HepG2 (cell line): ENCODE measurements around the gene LENEP. TPM values are rescaled to one million over a fixed set of nuclear protein-coding genes. Genes with fewer than 3 reads are reported as not detected.

Source experiments
- BHLHE40 ChIP-seq: IDR thresholded peaks from 2 replicates; pipeline ENCODE4 v1.6.1; 2011; ENCODE audit warnings: low read length, improper control_type of control experiment
- BRD4 ChIP-seq: sonication (generic); formaldehyde crosslinking; IDR thresholded peaks from 2 replicates; pipeline ENCODE4 v1.4.0; 2020; ENCODE audit warnings: missing genetic modification reagents
- DBP ChIP-seq: sonication (generic); formaldehyde crosslinking; IDR thresholded peaks from 2 replicates; pipeline ENCODE4 v1.4.0; 2020; ENCODE audit warnings: missing genetic modification reagents; ENCODE audit errors: not compliant biosample characterization
- DR1 ChIP-seq: sonication (generic); formaldehyde crosslinking; IDR thresholded peaks from 2 replicates; pipeline ENCODE4 v1.8.0; 2021; ENCODE audit warnings: mild to moderate bottlenecking, missing genetic modification reagents, inconsistent platforms
- E2F5 ChIP-seq: sonication (generic); formaldehyde crosslinking; conservative IDR thresholded peaks from 2 replicates; pipeline ENCODE4 v1.4.0; 2020; ENCODE audit warnings: missing genetic modification reagents
- IRX3 ChIP-seq: sonication (generic); formaldehyde crosslinking; IDR thresholded peaks from 2 replicates; pipeline ENCODE4 v1.8.1; 2023; ENCODE audit warnings: mild to moderate bottlenecking, low read depth, missing genetic modification reagents, borderline replicate concordance
- MXD3 ChIP-seq: IDR thresholded peaks from 2 replicates; pipeline ENCODE4 v1.6.1; 2016; ENCODE audit warnings: mild to moderate bottlenecking, missing biosample characterization, missing genetic modification reagents
- NR2F1 ChIP-seq, 2 experiments: fragments of 450-650 bp in 1 of 2; formaldehyde crosslinking in 1 of 2; IDR thresholded peaks; 2 replicates each; pipeline versions ENCODE4 v1.5.0 to v1.6.1; 2016 to 2020; ENCODE audit warnings: mild to moderate bottlenecking in 1 of 2, missing compliant biosample characterization in 1 of 2, missing genetic modification reagents in 1 of 2, moderate library complexity in 1 of 2
- NR3C1 ChIP-seq: sonication (generic); formaldehyde crosslinking; IDR thresholded peaks from 2 replicates; pipeline ENCODE4 v1.4.0; 2020; ENCODE audit warnings: missing genetic modification reagents
- RFX1 ChIP-seq: fragments of 450-650 bp; IDR thresholded peaks from 2 replicates; pipeline ENCODE4 v1.6.1; 2017
- SIN3B ChIP-seq: fragments of 150-350 bp; IDR thresholded peaks from 2 replicates; pipeline ENCODE4 v1.6.1; 2014; ENCODE audit warnings: low read length
- SP4 ChIP-seq: sonication (generic); formaldehyde crosslinking; IDR thresholded peaks from 2 replicates; pipeline ENCODE4 v1.8.1; 2023; ENCODE audit warnings: mild to moderate bottlenecking, missing genetic modification reagents
- TBP ChIP-seq: sonication (generic); formaldehyde crosslinking; IDR thresholded peaks from 2 replicates; pipeline ENCODE4 v1.5.0; 2020; ENCODE audit warnings: missing genetic modification reagents
- USF2 ChIP-seq, 2 experiments: sonication (generic) in 1 of 2; formaldehyde crosslinking in 1 of 2; IDR thresholded peaks; 2 replicates each; pipeline versions ENCODE4 v1.5.1 to v1.6.1; 2011 to 2020; ENCODE audit warnings: borderline replicate concordance in 1 of 2, low read depth in 1 of 2, low read length in 1 of 2, mild to moderate bottlenecking in 1 of 2, missing genetic modification reagents in 1 of 2, moderate library complexity in 1 of 2
- ZFP37 ChIP-seq: sonication (generic); formaldehyde crosslinking; IDR thresholded peaks from 2 replicates; pipeline ENCODE4 v1.4.0; 2020; ENCODE audit warnings: missing genetic modification reagents, borderline replicate concordance
- ZNF225 ChIP-seq: sonication (generic); formaldehyde crosslinking; IDR thresholded peaks from 2 replicates; pipeline ENCODE4 v1.4.0; 2020; ENCODE audit warnings: mild to moderate bottlenecking, missing genetic modification reagents
- ZNF274 ChIP-seq: sonication (generic); formaldehyde crosslinking; IDR thresholded peaks from 2 replicates; pipeline ENCODE4 v1.5.1; 2020; ENCODE audit warnings: mild to moderate bottlenecking, missing genetic modification reagents
- ZNF326 ChIP-seq: sonication (generic); formaldehyde crosslinking; IDR thresholded peaks from 2 replicates; pipeline ENCODE4 v1.4.0; 2020; ENCODE audit warnings: missing genetic modification reagents, borderline replicate concordance
- ZNF33A ChIP-seq: sonication (generic); formaldehyde crosslinking; IDR thresholded peaks from 2 replicates; pipeline ENCODE4 v1.5.1; 2020; ENCODE audit warnings: missing genetic modification reagents, mild to moderate bottlenecking, moderate library complexity, borderline replicate concordance
- polyA plus RNA-seq, 8 experiments: library from polyadenylated mRNA; depleted of rRNA in 3 of 8; stranded (reverse) in 7 of 8; unstranded in 1 of 8; fragments of >200 nt; fragmentation: Illumina TruSeq in 4 of 8; extraction: Trizol in 4 of 8; gene quantifications; 2 replicates each; pipeline versions ENCODE4 v1.2.1 to v1.2.3, GENCODE V29; 2011 to 2016; ENCODE audit warnings: low read depth in 4 of 8, missing spikeins in 1 of 8, mixed read lengths in 1 of 8; ENCODE audit not compliant: insufficient read depth in 1 of 8
- total RNA-seq, 5 experiments: library from RNA; depleted of rRNA; stranded (reverse); fragments of >200 nt; fragmentation: Illumina TruSeq; extraction: Trizol; gene quantifications; 2 replicates each; pipeline ENCODE4 v1.2.3, GENCODE V29; 2016; ENCODE audit warnings: low read depth in 1 of 5

The LENEP gene
- total and polyA plus RNA-seq, 2 of the 13 experiments (the other 11 are each of a cell fraction or from before 2014, with no cell fraction given), result 0.29 TPM; not detected in 1

- TF ChIP-seq USF2 (IDR thresholded peaks at IDR 0.05; ENCODE audit: low read depth, low read length) (no peak), USF2 (CRISPR knock-in tag; IDR thresholded peaks at IDR 0.05; ENCODE audit: borderline replicate concordance) (no peak), NR2F1 (CRISPR knock-in tag; IDR thresholded peaks at IDR 0.05) (no peak), ZNF326 (CRISPR knock-in tag) (no peak), E2F5 (CRISPR knock-in tag) (no peak), DBP (CRISPR knock-in tag) (no peak), IRX3 (0 out of 2 replicates have a peak, but pooled peaks have one; percentile 9), NR3C1 (no peak), DR1 (CRISPR knock-in tag) (no peak; the same call in 1 of the 2 replicates), SIN3B (no peak), TBP (CRISPR knock-in tag) (no peak), ZNF274 (CRISPR knock-in tag) (no peak), ZFP37 (CRISPR knock-in tag) (no peak), BRD4 (CRISPR knock-in tag) (no peak), BHLHE40 (no peak), RFX1 (no peak), MXD3 (CRISPR knock-in tag) (no peak; the same call in 1 of the 2 replicates), ZNF225 (CRISPR knock-in tag) (no peak), SP4 (CRISPR knock-in tag) (no peak; the same call in 1 of the 2 replicates), ZNF33A (CRISPR knock-in tag) (no peak)
Observed at GRCh38 chr1:154974808-154975408, 18.5 kb upstream of the LENEP start (continued).
